K562 (cell line): Measurements from ENCODE around the gene LRRC61. TPM values are rescaled to one million over a fixed set of nuclear protein-coding genes. Genes with fewer than 3 reads are reported as not detected.
"Not testable (repeated sequence)": the region's sequence is repeated elsewhere in the genome, so short reads cannot be mapped to it uniquely, and the experiment has no call there.

Source experiments
- ATAC-seq: fragments of 200-7000 bp; cut with Tn5 transposase; 3 replicates; pipeline ENCODE4 v1.9.1; 2020; ENCODE audit warnings: moderate library complexity
- BruUV-seq: library from RNA; stranded (reverse); fragments of 400-500 nt; replicated peaks from 2 replicates; lab custom pipeline; 2021; lab: Mats Ljungman, UMichigan
- CTCF ChIA-PET: fragments of 300-600 bp; formaldehyde crosslinking; extraction: SDS; loops from one replicate; lab custom pipeline; 2021; ENCODE audit warnings: low intra/inter-chr PET ratio; lab: Yijun Ruan, JAX
- POLR2A ChIA-PET: fragments of 300-600, 350-650 bp; sonication (Branson Sonifier 250); formaldehyde crosslinking; extraction: SDS; loops from one replicate; lab custom pipeline; 2021; ENCODE audit warnings: antibody characterized with exemption, inconsistent platforms; lab: Yijun Ruan, JAX
- DNase-seq, 4 experiments: peaks; one replicate each; pipeline versions ENCODE4 v3.0.0 to v3.0.0-alpha.2; 2011 to 2018; ENCODE audit warnings: low spot score in 3 of 4, mixed read lengths in 3 of 4; ENCODE audit errors: extremely low read depth in 1 of 4
- FAIRE-seq: peaks from 2 replicates; lab custom pipeline; 2011; peaks lifted over from hg19 to GRCh38; lab: Jason Lieb, UNC
- H2AFZ ChIP-seq: 2 replicates; pipeline ENCODE4 v1.6.0; 2011; ENCODE audit warnings: low read depth, low read length, control low read depth, inconsistent platforms
- H3K27ac ChIP-seq: fragments of 200-600 bp; 3 replicates; pipeline ENCODE4 v1.8.0; 2011; ENCODE audit warnings: low read depth, mild to moderate bottlenecking, control low read depth, inconsistent platforms, low read length, moderate library complexity, mixed read lengths; ENCODE audit errors: extremely low read depth
- H3K27me3 ChIP-seq, 2 experiments: fragments of 300-600 bp in 1 of 2; 2 replicates in 1 of 2; 3 replicates in 1 of 2; pipeline versions ENCODE4 v1.6.0 to v1.8.0; 2011; ENCODE audit warnings: inconsistent platforms in 2 of 2, low read length in 2 of 2, mild to moderate bottlenecking in 1 of 2, mixed read lengths in 1 of 2, moderate library complexity in 1 of 2; ENCODE audit not compliant: control insufficient read depth in 2 of 2, insufficient read depth in 2 of 2
- H3K36me3 ChIP-seq: fragments of 300-600 bp; 3 replicates; pipeline ENCODE4 v1.8.0; 2011; ENCODE audit warnings: mild to moderate bottlenecking, low read length, inconsistent platforms; ENCODE audit not compliant: control insufficient read depth, insufficient read depth
- H3K4me1 ChIP-seq, 2 experiments: fragments of 200-600 bp in 1 of 2; replicated peaks in 1 of 2; 2 replicates in 1 of 2; 3 replicates in 1 of 2; pipeline versions ENCODE4 v1.5.1 to v1.8.0; 2011; ENCODE audit warnings: inconsistent platforms in 2 of 2, low read length in 2 of 2, mild to moderate bottlenecking in 1 of 2, mixed read lengths in 1 of 2, moderate library complexity in 1 of 2; ENCODE audit not compliant: control insufficient read depth in 2 of 2, insufficient read depth in 2 of 2
- H3K4me2 ChIP-seq: 2 replicates; pipeline ENCODE4 v1.6.1; 2011; ENCODE audit warnings: low read length, control low read depth, inconsistent platforms, mixed read lengths; ENCODE audit not compliant: insufficient read depth
- H3K4me3 ChIP-seq: fragments of 200-600 bp; sonication (generic), shearing (Covaris generic); 2 replicates; pipeline ENCODE4 v1.5.1; 2016; ENCODE audit warnings: control low read depth, inconsistent platforms
- H3K79me2 ChIP-seq: fragments of 200-600 bp; 3 replicates; pipeline ENCODE4 v1.8.0; 2011; ENCODE audit warnings: low read length, inconsistent platforms; ENCODE audit not compliant: control insufficient read depth, insufficient read depth
- H3K9ac ChIP-seq, 2 experiments: 2 replicates each; pipeline versions ENCODE4 v1.6.0 to v1.6.1; 2011; ENCODE audit warnings: low read depth in 2 of 2, low read length in 2 of 2, control low read depth in 1 of 2, inconsistent platforms in 1 of 2, mild to moderate bottlenecking in 1 of 2, mixed read lengths in 1 of 2; ENCODE audit not compliant: insufficient read depth in 1 of 2
- H3K9me1 ChIP-seq: one replicate; pipeline ENCODE4 v1.6.0; 2011; ENCODE audit warnings: inconsistent platforms, mild to moderate bottlenecking, low read length, moderate library complexity; ENCODE audit not compliant: control insufficient read depth, insufficient read depth
- H3K9me3 ChIP-seq: replicated peaks from 2 replicates; pipeline ENCODE4 v1.5.1; 2011; ENCODE audit warnings: low read depth, low read length, inconsistent platforms; ENCODE audit not compliant: control insufficient read depth, insufficient read depth
- H4K20me1 ChIP-seq: replicated peaks from 2 replicates; pipeline ENCODE4 v1.6.1; 2011; ENCODE audit warnings: low read length, inconsistent platforms, mixed read lengths; ENCODE audit not compliant: control insufficient read depth, insufficient read depth
- CTCF ChIP-seq, 3 experiments: IDR thresholded peaks in 2 of 3; conservative IDR thresholded peaks in 1 of 3; 2 replicates each; pipeline ENCODE4 v1.5.1; 2011 to 2012; ENCODE audit warnings: low read length in 3 of 3, mild to moderate bottlenecking in 3 of 3, control low read depth in 2 of 3, improper control_type of control experiment in 1 of 3, inconsistent platforms in 1 of 3, low read depth in 1 of 3, mixed read lengths in 1 of 3, moderate library complexity in 1 of 3; ENCODE audit not compliant: insufficient read depth in 2 of 3
- REST ChIP-seq, 2 experiments: fragments of 450-650 bp; formaldehyde crosslinking in 1 of 2; IDR thresholded peaks; 2 replicates each; pipeline versions ENCODE4 v1.4.0 to v1.6.1; 2014 to 2020; ENCODE audit warnings: mild to moderate bottlenecking in 2 of 2, borderline replicate concordance in 1 of 2, low read depth in 1 of 2
- WGBS: fragments of 100-300 bp; shearing (Covaris generic); methylation state at CpG from one replicate; pipeline ENCODE4 v1.1.6; 2016; ENCODE audit warnings: low coverage, mixed read lengths; ENCODE audit not compliant: insufficient coverage; ENCODE audit errors: missing lambda C conversion rate; 5-methylcytosine and 5-hydroxymethylcytosine counted together
- in situ Hi-C: fragments of 300-500 bp; cut with MboI; formaldehyde crosslinking; loops from 4 replicates; pipeline ENCODE4 v1.15.0; 2018; ENCODE audit warnings: inconsistent platforms, mixed read lengths
- intact Hi-C: fragments of 100-400 bp; cut with micrococcal nuclease; formaldehyde crosslinking; loops from 2 replicates; pipeline ENCODE4 v1.14.2; 2022
- polyA plus RNA-seq, 8 experiments: library from polyadenylated mRNA; depleted of rRNA in 4 of 8; stranded (reverse) in 5 of 8; unstranded in 3 of 8; fragments of >200 nt; fragmentation: Nextera tagmentation in 2 of 8; fragmentation: Illumina TruSeq in 1 of 8; extraction: Ambion mirVana in 2 of 8; extraction: Trizol in 1 of 8; gene quantifications; 2 replicates each; pipeline versions ENCODE4 v1.2.1 to v1.2.3, GENCODE V29; 2011 to 2014; ENCODE audit warnings: inconsistent platforms in 1 of 8, missing spikeins in 1 of 8
- total RNA-seq, 7 experiments: library from RNA; depleted of rRNA in 6 of 7; stranded (reverse); fragments of >200 nt in 6 of 7; fragmentation: Illumina TruSeq in 2 of 7; extraction: Trizol in 2 of 7; gene quantifications; 2 replicates each; pipeline versions ENCODE4 v1.2.1 to v1.2.3, GENCODE V29; 2011 to 2021; ENCODE audit warnings: low replicate concordance in 1 of 7

The LRRC61 gene
- total and polyA plus RNA-seq, 9 of the 15 experiments (the other 6 are each of a cell fraction or from before 2014, with no cell fraction given): 1.3 to 55.2 (median 35.2) TPM

- TF ChIP-seq REST (IDR thresholded peaks at IDR 0.05; ENCODE audit: borderline replicate concordance): peak; percentile 89
- TF ChIP-seq REST (CRISPR knock-in tag; IDR thresholded peaks at IDR 0.05; ENCODE audit: low read depth): not testable (repeated sequence)
- peak; percentile 66 to 72 (median 67) for TF ChIP-seq CTCF (IDR thresholded peaks at IDR 0.05 in 2 of 3, conservative IDR thresholded peaks at IDR 0.05 in 1 of 3; ENCODE audit: insufficient read depth in 2 of 3, low read depth in 1 of 3, low read length in 3 of 3)
Observed at GRCh38 chr7:150285849-150286754, 37.1 kb upstream of the LRRC61 start (continued).

GRCh38 chr7:150287815-150288214, 35.3 kb upstream of the LRRC61 start:
- H3K79me2 ChIP-seq, POLR2A ChIA-PET, H3K4me2 ChIP-seq, H2AFZ ChIP-seq, H3K36me3 ChIP-seq, H3K4me3 ChIP-seq, BruUV-seq, H4K20me1 ChIP-seq, FAIRE-seq, CTCF ChIA-PET, H3K4me1 ChIP-seq, H3K9me3 ChIP-seq, H3K9me1 ChIP-seq, ATAC-seq, H3K27me3 ChIP-seq, DNase-seq, H3K27ac ChIP-seq: not testable (repeated sequence)
- H3K9ac ChIP-seq: peak overlapping the region in 1 of 2 experiments; percentile 37; a peak in 1 of 4 replicates
- 66% methylated on average over 7 of the region's 7 CpGs for WGBS
- in situ Hi-C loops (loop anchor here (5.0 to 25.0 kb wide), 3 partner anchors 34 to 474 kb away; partner anchors contain the start of genes ACTR3C and LRRC61), intact Hi-C loops (loop anchor here (2.0 to 5.0 kb wide), 3 partner anchors 35 to 469 kb away; partner anchors contain the start of genes ACTR3C and LRRC61)
